ENCODE measurements around the gene C18orf32.

The C18orf32 gene

DNA sequence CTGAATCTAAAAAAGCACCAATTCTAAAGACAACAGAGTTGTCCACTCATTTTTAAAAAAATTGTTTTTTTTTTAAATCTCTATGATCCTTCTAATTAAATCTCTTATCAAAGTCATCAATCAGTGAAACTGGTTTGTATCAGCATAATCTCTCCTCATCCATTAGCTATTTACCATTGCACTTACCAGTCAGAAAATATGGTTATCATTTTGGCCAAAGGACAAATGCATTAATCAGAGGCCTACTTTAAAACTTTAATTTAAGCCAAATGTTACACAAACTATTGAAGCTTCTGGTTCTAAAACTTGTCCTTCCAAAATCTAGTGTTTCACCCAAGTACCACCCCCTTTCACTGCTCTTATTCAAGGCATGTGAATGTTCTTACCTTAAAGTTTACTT lies 3.8 kb downstream of the C18orf32 start:
- H3K9me2 ChIP-seq (replicated peaks; ENCODE audit: insufficient read depth, low read length), result no peaks in the 10 kb centered on the region
- TF ChIP-seq EZH2phosphoT487 (IDR thresholded peaks at IDR 0.05; ENCODE audit: low read length) (no peak), EZH2 (optimal IDR thresholded peaks at IDR 0.05; ENCODE audit: low read depth, low read length) (no peak)
- TF ChIP-seq, protein P1, sequence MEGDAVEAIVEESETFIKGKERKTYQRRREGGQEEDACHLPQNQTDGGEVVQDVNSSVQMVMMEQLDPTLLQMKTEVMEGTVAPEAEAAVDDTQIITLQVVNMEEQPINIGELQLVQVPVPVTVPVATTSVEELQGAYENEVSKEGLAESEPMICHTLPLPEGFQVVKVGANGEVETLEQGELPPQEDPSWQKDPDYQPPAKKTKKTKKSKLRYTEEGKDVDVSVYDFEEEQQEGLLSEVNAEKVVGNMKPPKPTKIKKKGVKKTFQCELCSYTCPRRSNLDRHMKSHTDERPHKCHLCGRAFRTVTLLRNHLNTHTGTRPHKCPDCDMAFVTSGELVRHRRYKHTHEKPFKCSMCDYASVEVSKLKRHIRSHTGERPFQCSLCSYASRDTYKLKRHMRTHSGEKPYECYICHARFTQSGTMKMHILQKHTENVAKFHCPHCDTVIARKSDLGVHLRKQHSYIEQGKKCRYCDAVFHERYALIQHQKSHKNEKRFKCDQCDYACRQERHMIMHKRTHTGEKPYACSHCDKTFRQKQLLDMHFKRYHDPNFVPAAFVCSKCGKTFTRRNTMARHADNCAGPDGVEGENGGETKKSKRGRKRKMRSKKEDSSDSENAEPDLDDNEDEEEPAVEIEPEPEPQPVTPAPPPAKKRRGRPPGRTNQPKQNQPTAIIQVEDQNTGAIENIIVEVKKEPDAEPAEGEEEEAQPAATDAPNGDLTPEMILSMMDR (IDR thresholded peaks at IDR 0.05; ENCODE audit: low read length), result no peak
- H3K27ac ChIP-seq (ENCODE audit: low read length), result no peak overlapping the region
- H3K4me2 ChIP-seq (ENCODE audit: low read depth, low read length), result no peak overlapping the region
- H3K4me3 ChIP-seq (ENCODE audit: low read length), result no peak overlapping the region
- H3K9me3 ChIP-seq (replicated peaks; ENCODE audit: insufficient read depth, low read length), result no peaks in the 10 kb centered on the region
- H3K79me2 ChIP-seq (ENCODE audit: low read length), result peaks cover 22% of the 10 kb centered on the region
- peaks cover 9% of the 10 kb centered on the region; the same call in 1 of the 2 replicates for H3K4me1 ChIP-seq (ENCODE audit: low read length)
- H4K20me1 ChIP-seq (ENCODE audit: insufficient read depth, low read length), result no peaks in the 10 kb centered on the region
- H2AFZ ChIP-seq (ENCODE audit: low read length), result no peak overlapping the region
- H3K9ac ChIP-seq (ENCODE audit: low read length), result no peak overlapping the region
- H3F3A ChIP-seq (ENCODE audit: insufficient read depth, low read length), result peaks cover 19% of the 10 kb centered on the region
- H3K27me3 ChIP-seq (replicated peaks; ENCODE audit: insufficient read depth, low read length), result no peaks in the 10 kb centered on the region
- peaks cover 3% of the 10 kb centered on the region; the same call in 1 of the 2 replicates for H3K36me3 ChIP-seq (replicated peaks; ENCODE audit: insufficient read depth, low read length)
- no peak for DNase-seq

DNA sequence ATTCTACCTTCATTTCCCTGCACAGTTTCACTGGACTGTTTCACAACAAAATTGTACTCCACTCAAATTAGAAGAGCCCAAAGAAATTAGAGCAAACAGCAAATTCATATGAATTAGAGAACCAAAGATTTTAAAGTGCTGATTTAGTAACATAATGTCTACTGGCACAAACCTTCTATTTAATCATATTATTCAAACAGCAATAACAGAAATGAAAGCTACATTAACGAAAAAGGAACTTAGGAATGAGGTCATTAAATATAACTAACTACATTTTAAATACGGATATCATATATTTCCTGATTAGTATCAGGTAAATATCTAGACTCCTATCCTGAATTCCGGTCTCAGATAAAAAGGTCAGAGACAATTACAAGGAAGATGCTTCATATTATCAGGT lies 5.1 kb downstream of the C18orf32 start:
- H3K36me3 ChIP-seq (replicated peaks; ENCODE audit: insufficient read depth, low read length), result no peaks in the 10 kb centered on the region
- no peak overlapping the region for H2AFZ ChIP-seq (ENCODE audit: low read length)
- H3K79me2 ChIP-seq (ENCODE audit: low read length), result peaks cover 22% of the 10 kb centered on the region
- H3K4me2 ChIP-seq (ENCODE audit: low read depth, low read length), result no peak overlapping the region
- 0 out of 2 replicates have a peak, but pooled peaks cover 1% of the 10 kb centered on the region for H3K4me1 ChIP-seq (ENCODE audit: low read length)
- H3K27ac ChIP-seq (ENCODE audit: low read length), result no peak overlapping the region
- no peaks in the 10 kb centered on the region for H3K9me3 ChIP-seq (replicated peaks; ENCODE audit: insufficient read depth, low read length)
- H3K9ac ChIP-seq (ENCODE audit: low read length), result no peak overlapping the region
- H3K4me3 ChIP-seq (ENCODE audit: low read length), result no peak overlapping the region
- H3F3A ChIP-seq (ENCODE audit: insufficient read depth, low read length), result peaks cover 10% of the 10 kb centered on the region
- no peaks in the 10 kb centered on the region for H3K9me2 ChIP-seq (replicated peaks; ENCODE audit: insufficient read depth, low read length)
- TF ChIP-seq EZH2phosphoT487 (IDR thresholded peaks at IDR 0.05; ENCODE audit: low read length) (no peak), EZH2 (optimal IDR thresholded peaks at IDR 0.05; ENCODE audit: low read depth, low read length) (no peak)
- TF ChIP-seq, protein P1 (IDR thresholded peaks at IDR 0.05; ENCODE audit: low read length), result no peak
- H4K20me1 ChIP-seq (ENCODE audit: insufficient read depth, low read length), result no peaks in the 10 kb centered on the region
- no peaks in the 10 kb centered on the region for H3K27me3 ChIP-seq (replicated peaks; ENCODE audit: insufficient read depth, low read length)
- DNase-seq, result no peak

- H3K4me2 ChIP-seq (ENCODE audit: low read depth, low read length), result no peak overlapping the region
- H3F3A ChIP-seq (ENCODE audit: insufficient read depth, low read length), result peaks cover 4% of the 10 kb centered on the region; the same call in 1 of the 2 replicates
- no peaks in the 10 kb centered on the region for H3K36me3 ChIP-seq (replicated peaks; ENCODE audit: insufficient read depth, low read length)
- H3K27ac ChIP-seq (ENCODE audit: low read length), result no peak overlapping the region
- H3K79me2 ChIP-seq (ENCODE audit: low read length), result peaks cover 22% of the 10 kb centered on the region
- no peak overlapping the region for H2AFZ ChIP-seq (ENCODE audit: low read length)
- no peaks in the 10 kb centered on the region for H3K27me3 ChIP-seq (replicated peaks; ENCODE audit: insufficient read depth, low read length)
- H3K9me2 ChIP-seq (replicated peaks; ENCODE audit: insufficient read depth, low read length), result no peaks in the 10 kb centered on the region
- no peak overlapping the region for H3K4me3 ChIP-seq (ENCODE audit: low read length)
- no peaks in the 10 kb centered on the region for H4K20me1 ChIP-seq (ENCODE audit: insufficient read depth, low read length)
- H3K9me3 ChIP-seq (replicated peaks; ENCODE audit: insufficient read depth, low read length), result no peaks in the 10 kb centered on the region
- TF ChIP-seq, protein P1 (IDR thresholded peaks at IDR 0.05; ENCODE audit: low read length), result no peak
- no peak for DNase-seq
- no peak overlapping the region for H3K9ac ChIP-seq (ENCODE audit: low read length)
- H3K4me1 ChIP-seq (ENCODE audit: low read length), result 0 out of 2 replicates have a peak, but pooled peaks cover 5% of the 10 kb centered on the region
Observed at GRCh38 chr18:49481317-49481716, 5.7 kb downstream of the C18orf32 start.

Measured in MM.1S (cell line).